GM12878 (cell line): ENCODE data around the gene BAZ2B.

Source experiments
- CTCF ChIP-seq, 3 experiments: IDR thresholded peaks in 2 of 3; conservative IDR thresholded peaks in 1 of 3; 2 replicates each; pipeline ENCODE4 v1.5.1; 2011; ENCODE audit warnings: low read depth in 3 of 3, low read length in 3 of 3, mild to moderate bottlenecking in 3 of 3, control low read depth in 2 of 3, moderate library complexity in 2 of 3, inconsistent platforms in 1 of 3, mixed read lengths in 1 of 3; ENCODE audit not compliant: control insufficient read depth in 2 of 3, insufficient read depth in 1 of 3; ENCODE audit errors: extremely low read depth in 1 of 3
- EZH2 ChIP-seq: IDR thresholded peaks from 2 replicates; pipeline ENCODE4 v1.6.1; 2012; ENCODE audit warnings: low read depth, mild to moderate bottlenecking, control low read depth, inconsistent platforms, low read length, borderline replicate concordance; ENCODE audit not compliant: control insufficient read depth
- FOXK2 ChIP-seq: fragments of 450-650 bp; IDR thresholded peaks from 2 replicates; pipeline ENCODE4 v1.6.1; 2017; ENCODE audit warnings: mild to moderate bottlenecking, moderate library complexity
- HDAC6 ChIP-seq: fragments of 200-600 bp; sonication (generic); IDR thresholded peaks from one replicate; pipeline ENCODE4 v1.8.0; 2017; ENCODE audit warnings: antibody characterized with exemption; ENCODE audit not compliant: unreplicated experiment
- NR2C1 ChIP-seq: fragments of 450-650 bp; IDR thresholded peaks from 2 replicates; pipeline ENCODE4 v1.6.1; 2017; ENCODE audit warnings: antibody characterized with exemption, mild to moderate bottlenecking, moderate library complexity
- POLR2A ChIP-seq: IDR thresholded peaks from 2 replicates; pipeline ENCODE4 v1.6.1; 2011; ENCODE audit warnings: low read depth, mild to moderate bottlenecking, low read length
- POLR2AphosphoS5 ChIP-seq: IDR thresholded peaks from 2 replicates; pipeline ENCODE4 v1.6.1; 2011; ENCODE audit warnings: mild to moderate bottlenecking, low read length, inconsistent platforms
- SMAD5 ChIP-seq: IDR thresholded peaks from 2 replicates; pipeline ENCODE4 v1.6.1; 2016; ENCODE audit warnings: antibody characterized with exemption, low read depth
- SRF ChIP-seq, 2 experiments: IDR thresholded peaks; 2 replicates each; pipeline ENCODE4 v1.6.1; 2011; ENCODE audit warnings: low read depth in 2 of 2, low read length in 2 of 2, mild to moderate bottlenecking in 1 of 2, moderate library complexity in 1 of 2
- TAF1 ChIP-seq: IDR thresholded peaks from 2 replicates; pipeline ENCODE4 v1.6.1; 2011; ENCODE audit warnings: mild to moderate bottlenecking, low read depth, low read length, borderline replicate concordance

- TF ChIP-seq EZH2 (no peak), NR2C1 (no peak), CTCF (IDR thresholded peaks at IDR 0.05 in 2 of 3, conservative IDR thresholded peaks at IDR 0.05 in 1 of 3; ENCODE audit: control insufficient read depth in 2 of 3, extremely low read depth in 1 of 3, insufficient read depth in 1 of 3, low read depth in 3 of 3, low read length in 3 of 3) (no peak), SMAD5 (no peak), SRF (IDR thresholded peaks at IDR 0.05; ENCODE audit: low read depth in 2 of 2, low read length in 2 of 2) (no peak), TAF1 (no peak), POLR2AphosphoS5 (no peak), POLR2A (no peak), FOXK2 (no peak), HDAC6 (no peak)
Measured at GRCh38 chr2:159446817-159447216, 169.5 kb downstream of the BAZ2B start.
